Liver (tissue), 9 donors: ENCODE results near the gene DNAH17. TPM values are rescaled to one million over a fixed set of nuclear protein-coding genes. Genes with fewer than 3 reads are reported as not detected.

Experiments used
- DNase-seq: peaks from one replicate; pipeline ENCODE4 v3.0.0-alpha.2; 2017; ENCODE audit warnings: low spot score
- H3K27ac ChIP-seq, 2 donors: one replicate each; pipeline ENCODE4 v1.7.0; 2013; ENCODE audit warnings: inconsistent platforms in 2 of 2, low read length in 2 of 2, control low read depth in 1 of 2, low read depth in 1 of 2, mild to moderate bottlenecking in 1 of 2
- H3K27me3 ChIP-seq, 4 donors: one replicate each; pipeline versions ENCODE4 v1.6.1 to v1.7.0; 2013; ENCODE audit warnings: low read length in 3 of 4, inconsistent platforms in 1 of 4, mild to moderate bottlenecking in 1 of 4, moderate library complexity in 1 of 4; ENCODE audit not compliant: control insufficient read depth in 4 of 4, insufficient read depth in 4 of 4
- H3K36me3 ChIP-seq, 4 donors: one replicate each; pipeline versions ENCODE4 v1.6.1 to v1.7.0; 2013; ENCODE audit warnings: low read length in 3 of 4, mild to moderate bottlenecking in 3 of 4, low read depth in 1 of 4, moderate library complexity in 1 of 4; ENCODE audit not compliant: control insufficient read depth in 4 of 4, insufficient read depth in 3 of 4
- H3K4me1 ChIP-seq, 4 donors: one replicate each; pipeline versions ENCODE4 v1.6.1 to v1.7.0; 2013; ENCODE audit warnings: low read length in 3 of 4, mild to moderate bottlenecking in 3 of 4, moderate library complexity in 1 of 4; ENCODE audit not compliant: control insufficient read depth in 4 of 4, insufficient read depth in 4 of 4
- H3K4me3 ChIP-seq, 3 donors: one replicate each; pipeline versions ENCODE4 v1.6.1 to v1.7.0; 2013; ENCODE audit warnings: low read length in 3 of 3, control low read depth in 1 of 3, low read depth in 1 of 3, mild to moderate bottlenecking in 1 of 3
- H3K9ac ChIP-seq, 2 donors: one replicate each; pipeline ENCODE4 v1.7.0; 2013; ENCODE audit warnings: low read length in 2 of 2, mild to moderate bottlenecking in 2 of 2, moderate library complexity in 2 of 2, control low read depth in 1 of 2, low read depth in 1 of 2
- H3K9me3 ChIP-seq, 4 donors: one replicate each; pipeline versions ENCODE4 v1.6.1 to v1.7.0; 2013; ENCODE audit warnings: low read length in 3 of 4; ENCODE audit not compliant: control insufficient read depth in 4 of 4
- CTCF ChIP-seq: fragments of 150-350 bp; IDR thresholded peaks from 2 replicates; pipeline ENCODE4 v1.5.1; 2017; ENCODE audit warnings: improper control_type of control experiment, low read depth, low read length; ENCODE audit not compliant: missing input control
- EGR1 ChIP-seq, 2 donors: IDR thresholded peaks; 2 replicates each; pipeline ENCODE4 v1.6.1; 2016 to 2018; ENCODE audit warnings: antibody characterized with exemption in 2 of 2, low read depth in 2 of 2
- FOXA2 ChIP-seq: IDR thresholded peaks from 2 replicates; pipeline ENCODE4 v1.6.1; 2016; ENCODE audit warnings: antibody characterized with exemption
- GABPA ChIP-seq, 2 donors: IDR thresholded peaks in 1 of 2; conservative IDR thresholded peaks in 1 of 2; 2 replicates each; pipeline ENCODE4 v1.6.1; 2016; ENCODE audit warnings: antibody characterized with exemption in 2 of 2, mild to moderate bottlenecking in 1 of 2, moderate library complexity in 1 of 2
- HNF4G ChIP-seq: IDR thresholded peaks from 2 replicates; pipeline ENCODE4 v1.6.1; 2016; ENCODE audit warnings: antibody characterized with exemption
- JUND ChIP-seq, 2 donors: IDR thresholded peaks; 2 replicates each; pipeline ENCODE4 v1.6.1; 2016; ENCODE audit warnings: antibody characterized with exemption in 2 of 2
- MAX ChIP-seq: IDR thresholded peaks from 2 replicates; pipeline ENCODE4 v1.6.1; 2016; ENCODE audit warnings: antibody characterized with exemption
- RAD21 ChIP-seq, 2 donors: IDR thresholded peaks; 2 replicates each; pipeline ENCODE4 v1.6.1; 2016; ENCODE audit warnings: antibody characterized with exemption in 2 of 2, mild to moderate bottlenecking in 2 of 2
- RXRA ChIP-seq, 2 donors: IDR thresholded peaks; 2 replicates each; pipeline ENCODE4 v1.6.1; 2017 to 2018; ENCODE audit warnings: antibody characterized with exemption in 2 of 2, mild to moderate bottlenecking in 1 of 2
- YY1 ChIP-seq: IDR thresholded peaks from 2 replicates; pipeline ENCODE4 v1.6.1; 2016; ENCODE audit warnings: antibody characterized with exemption, mild to moderate bottlenecking
- WGBS: extraction: QIAGEN DNeasy Blood & Tissue Kit; methylation state at CpG from one replicate; pipeline ENCODE4 v1.1.7; 2013; 5-methylcytosine and 5-hydroxymethylcytosine counted together
- polyA plus RNA-seq, 2 donors: library from polyadenylated mRNA; stranded (reverse) in 1 of 2; unstranded in 1 of 2; fragments of 200-250 nt in 1 of 2; fragments of >200 nt in 1 of 2; fragmentation: Nextera tagmentation in 1 of 2; extraction: Ambion mirVana in 1 of 2; gene quantifications; one replicate each; pipeline versions ENCODE4 v1.2.1 to v1.2.3, GENCODE V29; 2013 to 2015
- total RNA-seq, 2 donors: library from RNA; depleted of rRNA; stranded (reverse); fragments of >200 nt; gene quantifications; one replicate each; pipeline ENCODE4 v1.2.3, GENCODE V29; 2014
- TF ChIP-seq, protein P1 (sequence below): IDR thresholded peaks from 2 replicates; pipeline ENCODE4 v1.6.1; 2016; ENCODE audit warnings: antibody characterized with exemption
- TF ChIP-seq, protein P2 (sequence below): IDR thresholded peaks from 2 replicates; pipeline ENCODE4 v1.6.1; 2016; ENCODE audit warnings: antibody characterized with exemption
- TF ChIP-seq, protein P3 (sequence below): IDR thresholded peaks from 2 replicates; pipeline ENCODE4 v1.6.1; 2016; ENCODE audit warnings: antibody characterized with exemption, mild to moderate bottlenecking
- donor health status: healthy.
- donor health status: healthy.
- donor health status: healthy.
- donor health status: healthy.
- donor health status: healthy.

Gene DNAH17
- total and polyA plus RNA-seq, 4 donors: 0.09 to 0.79 TPM; not detected in 2

DNA sequence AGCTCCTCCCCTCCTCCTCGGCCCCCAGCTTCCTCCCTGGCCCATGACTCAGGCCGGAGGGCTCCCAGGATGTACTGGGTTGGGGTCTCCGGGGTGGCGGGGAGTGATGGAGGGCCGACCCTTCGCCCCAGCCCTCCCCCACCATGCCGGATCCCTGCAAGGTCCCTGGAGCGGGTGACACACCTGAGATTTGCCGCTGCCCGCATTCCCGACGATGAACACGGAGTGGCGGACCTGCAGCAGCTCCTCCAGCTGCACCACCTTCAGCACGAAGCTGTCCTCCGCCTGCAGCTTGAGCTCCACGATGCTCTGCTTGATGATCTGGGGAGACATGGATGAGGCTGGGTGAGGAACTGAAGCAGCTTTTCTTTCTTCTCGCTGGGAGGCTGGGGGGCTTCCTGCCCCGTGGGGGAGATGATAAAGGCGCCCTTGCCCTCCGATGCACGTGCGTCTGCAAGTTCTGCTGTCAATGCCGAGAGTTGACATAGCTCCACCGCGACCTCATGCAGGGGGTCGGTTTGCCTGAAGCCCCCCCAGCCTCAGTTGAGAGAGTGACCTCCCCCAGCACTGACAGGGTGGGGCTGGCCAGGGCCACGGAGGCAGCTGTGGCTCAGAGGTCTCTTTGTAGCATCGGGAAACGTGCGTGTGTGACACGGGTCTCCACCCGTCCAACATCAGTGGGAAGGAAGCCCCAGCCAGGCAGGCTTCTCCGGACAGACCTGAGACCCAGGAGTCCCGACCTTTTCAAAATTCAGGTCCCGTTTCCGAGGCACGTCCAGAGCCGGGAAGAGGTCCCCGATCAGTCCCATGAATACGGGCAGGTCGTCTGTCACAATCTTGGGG, 83.1 kb downstream of the DNAH17 start (continued):
- TF ChIP-seq, protein P1, sequence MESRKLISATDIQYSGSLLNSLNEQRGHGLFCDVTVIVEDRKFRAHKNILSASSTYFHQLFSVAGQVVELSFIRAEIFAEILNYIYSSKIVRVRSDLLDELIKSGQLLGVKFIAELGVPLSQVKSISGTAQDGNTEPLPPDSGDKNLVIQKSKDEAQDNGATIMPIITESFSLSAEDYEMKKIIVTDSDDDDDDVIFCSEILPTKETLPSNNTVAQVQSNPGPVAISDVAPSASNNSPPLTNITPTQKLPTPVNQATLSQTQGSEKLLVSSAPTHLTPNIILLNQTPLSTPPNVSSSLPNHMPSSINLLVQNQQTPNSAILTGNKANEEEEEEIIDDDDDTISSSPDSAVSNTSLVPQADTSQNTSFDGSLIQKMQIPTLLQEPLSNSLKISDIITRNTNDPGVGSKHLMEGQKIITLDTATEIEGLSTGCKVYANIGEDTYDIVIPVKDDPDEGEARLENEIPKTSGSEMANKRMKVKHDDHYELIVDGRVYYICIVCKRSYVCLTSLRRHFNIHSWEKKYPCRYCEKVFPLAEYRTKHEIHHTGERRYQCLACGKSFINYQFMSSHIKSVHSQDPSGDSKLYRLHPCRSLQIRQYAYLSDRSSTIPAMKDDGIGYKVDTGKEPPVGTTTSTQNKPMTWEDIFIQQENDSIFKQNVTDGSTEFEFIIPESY: no peak
- no peak for TF ChIP-seq JUND (IDR thresholded peaks at IDR 0.05)
- TF ChIP-seq, protein P2, sequence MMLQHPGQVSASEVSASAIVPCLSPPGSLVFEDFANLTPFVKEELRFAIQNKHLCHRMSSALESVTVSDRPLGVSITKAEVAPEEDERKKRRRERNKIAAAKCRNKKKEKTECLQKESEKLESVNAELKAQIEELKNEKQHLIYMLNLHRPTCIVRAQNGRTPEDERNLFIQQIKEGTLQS: no peak
- TF ChIP-seq CTCF: no peak
- TF ChIP-seq YY1: no peak

GRCh38 chr17:78493450-78493849, 83.7 kb downstream of the DNAH17 start:
- no peak overlapping the region for H3K9ac ChIP-seq
- H3K9me3 ChIP-seq: no peaks in the 10 kb centered on the region
- no peak for DNase-seq
- no peak overlapping the region for H3K4me3 ChIP-seq
- 77% methylated on average over 9 of the region's 9 CpGs for WGBS
- no peaks in the 10 kb centered on the region for H3K27me3 ChIP-seq
- H3K36me3 ChIP-seq: no peaks in the 10 kb centered on the region
- no peak for TF ChIP-seq EGR1 (IDR thresholded peaks at IDR 0.05; ENCODE audit: low read depth in 2 of 2)
- TF ChIP-seq, protein P3, sequence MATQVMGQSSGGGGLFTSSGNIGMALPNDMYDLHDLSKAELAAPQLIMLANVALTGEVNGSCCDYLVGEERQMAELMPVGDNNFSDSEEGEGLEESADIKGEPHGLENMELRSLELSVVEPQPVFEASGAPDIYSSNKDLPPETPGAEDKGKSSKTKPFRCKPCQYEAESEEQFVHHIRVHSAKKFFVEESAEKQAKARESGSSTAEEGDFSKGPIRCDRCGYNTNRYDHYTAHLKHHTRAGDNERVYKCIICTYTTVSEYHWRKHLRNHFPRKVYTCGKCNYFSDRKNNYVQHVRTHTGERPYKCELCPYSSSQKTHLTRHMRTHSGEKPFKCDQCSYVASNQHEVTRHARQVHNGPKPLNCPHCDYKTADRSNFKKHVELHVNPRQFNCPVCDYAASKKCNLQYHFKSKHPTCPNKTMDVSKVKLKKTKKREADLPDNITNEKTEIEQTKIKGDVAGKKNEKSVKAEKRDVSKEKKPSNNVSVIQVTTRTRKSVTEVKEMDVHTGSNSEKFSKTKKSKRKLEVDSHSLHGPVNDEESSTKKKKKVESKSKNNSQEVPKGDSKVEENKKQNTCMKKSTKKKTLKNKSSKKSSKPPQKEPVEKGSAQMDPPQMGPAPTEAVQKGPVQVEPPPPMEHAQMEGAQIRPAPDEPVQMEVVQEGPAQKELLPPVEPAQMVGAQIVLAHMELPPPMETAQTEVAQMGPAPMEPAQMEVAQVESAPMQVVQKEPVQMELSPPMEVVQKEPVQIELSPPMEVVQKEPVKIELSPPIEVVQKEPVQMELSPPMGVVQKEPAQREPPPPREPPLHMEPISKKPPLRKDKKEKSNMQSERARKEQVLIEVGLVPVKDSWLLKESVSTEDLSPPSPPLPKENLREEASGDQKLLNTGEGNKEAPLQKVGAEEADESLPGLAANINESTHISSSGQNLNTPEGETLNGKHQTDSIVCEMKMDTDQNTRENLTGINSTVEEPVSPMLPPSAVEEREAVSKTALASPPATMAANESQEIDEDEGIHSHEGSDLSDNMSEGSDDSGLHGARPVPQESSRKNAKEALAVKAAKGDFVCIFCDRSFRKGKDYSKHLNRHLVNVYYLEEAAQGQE: no peak
- no peak for TF ChIP-seq MAX
- TF ChIP-seq, protein P2: no peak
- TF ChIP-seq RAD21 (IDR thresholded peaks at IDR 0.05): no peak
- TF ChIP-seq, protein P1: no peak
- no peak for TF ChIP-seq HNF4G
- no peak for TF ChIP-seq RXRA (IDR thresholded peaks at IDR 0.05)
- no peak for TF ChIP-seq GABPA (IDR thresholded peaks at IDR 0.05 in 1 of 2, conservative IDR thresholded peaks at IDR 0.05 in 1 of 2)
- TF ChIP-seq FOXA2: no peak
- no peak for TF ChIP-seq CTCF
- no peaks in the 10 kb centered on the region for H3K4me1 ChIP-seq
- H3K27ac ChIP-seq: no peak overlapping the region
